NAMALWA (cell line): ENCODE data around the gene UROC1.

Experiments used
- DNase-seq: peaks from one replicate; pipeline ENCODE4 v3.0.0-alpha.2; 2015; ENCODE audit warnings: low spot score

UROC1 gene

DNA sequence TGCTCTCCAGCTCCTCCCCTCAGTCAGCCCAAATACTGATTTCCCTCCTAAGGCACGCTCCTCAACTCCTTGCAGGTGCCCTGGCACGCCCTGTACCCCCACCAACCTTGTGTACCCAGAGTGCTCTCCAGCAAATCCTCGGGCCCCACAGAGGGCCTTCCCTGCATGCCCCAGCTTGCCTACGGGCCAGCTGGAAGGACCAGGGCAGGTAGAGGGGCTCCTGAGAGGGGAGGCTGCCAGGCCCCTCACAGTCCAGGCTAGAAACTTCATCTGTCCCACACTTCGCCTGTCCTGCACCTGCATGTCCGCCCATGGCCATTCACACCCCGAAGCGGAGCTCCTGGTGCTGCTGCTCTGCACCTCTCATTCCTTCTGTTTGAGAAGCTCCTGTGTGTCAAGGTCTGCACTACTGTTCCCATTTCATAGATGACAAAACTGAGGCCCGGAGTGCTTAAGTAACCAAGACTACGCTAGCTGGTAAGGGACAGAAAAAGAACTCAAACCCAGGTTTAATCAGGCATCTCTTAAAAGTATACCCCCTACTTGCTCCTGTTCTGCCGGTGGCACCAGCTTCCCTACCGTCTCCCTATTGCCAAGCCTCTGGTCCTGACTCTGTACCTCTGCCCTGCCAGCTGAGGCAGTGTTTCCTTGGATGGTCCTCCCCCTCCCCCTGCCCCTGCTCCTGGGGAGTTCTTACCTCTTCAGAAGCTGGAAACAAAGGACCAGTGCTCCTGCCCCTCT lies 77.4 kb downstream of the UROC1 start:
- DNase-seq: no peak

- no peak for DNase-seq
Observed at GRCh38 chr3:126439346-126439967, 78.1 kb downstream of the UROC1 start.

DNA sequence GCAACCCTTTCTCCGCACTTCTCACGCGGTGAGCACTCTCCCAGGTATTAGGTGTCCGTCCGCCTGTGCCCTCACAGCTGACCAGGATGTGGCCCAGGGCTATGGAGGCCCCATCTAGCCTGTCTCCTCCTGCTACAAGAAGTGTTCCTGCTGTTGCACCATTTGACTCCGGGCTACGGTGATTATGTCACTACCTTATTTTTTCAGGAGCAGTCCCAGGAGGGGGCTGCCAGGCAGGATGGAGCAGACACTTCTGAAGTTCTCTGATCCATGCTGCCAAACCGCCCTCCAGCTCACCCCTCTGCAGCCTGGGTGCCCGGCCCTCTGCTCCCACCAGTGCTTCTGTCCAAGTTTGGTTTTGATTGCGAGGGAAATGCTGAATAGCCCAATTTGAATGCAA lies 78.8 kb downstream of the UROC1 start:
- no peak for DNase-seq

- DNase-seq: no peak
Observed at GRCh38 chr3:126438186-126438585, 79.4 kb downstream of the UROC1 start.

- no peak for DNase-seq
Observed at GRCh38 chr3:126436826-126437717, 80.5 kb downstream of the UROC1 start.

- DNase-seq: no peak
Observed at GRCh38 chr3:126435456-126436315, 81.9 kb downstream of the UROC1 start.

GRCh38 chr3:126434931-126435411 lies 82.6 kb downstream of the UROC1 start:
- no peak for DNase-seq

GRCh38 chr3:126434264-126434590 lies 83.3 kb downstream of the UROC1 start:
- DNase-seq: no peak

DNA sequence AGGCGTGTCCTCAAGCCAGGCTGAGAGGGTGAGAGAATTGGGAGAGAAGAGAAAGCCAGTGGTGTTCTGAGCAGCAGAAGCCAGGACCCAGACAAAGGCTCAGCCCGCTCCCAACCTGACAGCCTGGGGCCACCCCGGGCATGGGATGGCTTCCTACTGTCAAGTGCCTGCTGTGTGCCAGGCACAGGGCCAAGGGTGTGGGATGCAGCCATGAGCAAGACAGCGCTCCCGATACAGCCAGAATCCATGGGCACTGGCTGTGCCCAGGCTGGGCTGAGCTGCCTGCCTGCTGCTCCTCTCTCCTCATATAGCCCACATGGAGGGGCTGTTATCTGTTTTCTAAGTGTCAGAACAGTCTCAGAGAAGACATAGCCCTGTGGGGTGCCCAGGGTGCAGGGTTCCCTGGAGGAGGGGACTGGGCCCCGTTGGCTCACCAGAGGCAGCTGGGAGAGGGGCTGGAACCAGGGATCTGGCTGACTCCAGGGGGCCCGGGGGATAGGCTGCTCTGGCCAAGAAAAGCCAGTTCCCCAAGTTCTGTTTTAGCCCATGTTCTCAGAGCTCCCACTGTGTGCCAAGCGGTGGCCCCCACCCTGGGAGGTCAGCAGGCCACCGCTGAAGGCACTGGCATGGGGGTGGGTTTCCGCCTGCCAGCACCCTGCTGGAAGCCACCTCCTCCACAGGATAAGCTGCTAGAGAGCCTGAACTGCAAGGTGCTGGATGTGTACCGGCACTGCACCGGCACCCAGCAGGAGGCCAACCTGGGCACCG lies 83.9 kb downstream of the UROC1 start:
- DNase-seq: no peak

GRCh38 chr3:126433105-126433430 lies 84.5 kb downstream of the UROC1 start:
- no peak for DNase-seq

GRCh38 chr3:126432361-126433104 lies 85.0 kb downstream of the UROC1 start:
- DNase-seq: no peak
